T-helper 1 cell treated with Interleukin-12 subunit alpha and Interleukin-12 subunit beta and Interleukin-4 antibody, amounts not matched to agents 30 ng/mL and 1 ng/mL, for 36 hours (primary cell): ENCODE measurements around the gene NHLRC4. TPM values are rescaled to one million over a fixed set of nuclear protein-coding genes. Genes with fewer than 3 reads are reported as not detected.

Experiments used
- intact Hi-C: fragments of 100-400 bp; cut with micrococcal nuclease; formaldehyde crosslinking; loops from one replicate; pipeline ENCODE4 v1.15.1; 2024
- total RNA-seq: library from RNA; stranded (reverse); gene quantifications from 2 replicates; pipeline ENCODE4 v1.2.3, GENCODE V29; 2022

Gene NHLRC4
- total RNA-seq, 1 donor from 2014 or later = 1.8 TPM

DNA sequence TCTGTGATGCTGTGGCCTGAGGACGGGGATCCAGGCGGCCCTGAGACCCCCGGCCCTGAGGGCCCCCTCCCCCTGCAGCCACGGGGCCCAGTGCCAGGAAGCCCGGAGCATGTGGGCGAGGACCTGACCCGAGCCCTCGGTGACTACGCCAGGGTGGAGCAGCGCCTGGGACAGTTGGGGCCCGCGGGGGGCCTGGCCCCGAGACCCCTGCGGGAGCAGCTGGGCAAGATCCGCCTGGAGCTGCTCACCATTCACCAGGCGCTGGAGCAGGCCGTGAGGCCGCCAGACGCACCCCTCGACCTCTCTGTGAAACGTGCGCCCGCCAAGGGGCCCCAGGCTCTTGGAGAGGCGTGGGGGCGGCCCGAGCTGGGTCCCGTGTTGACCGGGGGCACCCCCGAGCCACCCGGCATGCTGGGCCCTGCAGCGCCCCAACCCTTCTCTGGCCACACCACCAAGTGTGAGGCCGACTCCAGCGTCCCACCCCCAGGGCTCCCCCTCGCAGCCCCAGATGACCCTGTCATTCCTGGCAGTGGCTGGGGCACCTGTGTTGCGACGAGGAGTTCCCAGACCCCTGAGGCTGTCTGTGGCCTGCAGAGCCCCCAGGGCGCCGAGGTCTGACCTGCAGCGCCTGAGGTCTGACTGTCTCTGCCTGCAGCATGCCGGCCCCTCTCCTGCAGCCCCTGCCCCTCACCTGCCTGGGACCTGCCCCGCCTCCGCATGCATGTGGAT is 2.0 kb upstream of the NHLRC4 start:
- intact Hi-C loops = no loop called here

DNA sequence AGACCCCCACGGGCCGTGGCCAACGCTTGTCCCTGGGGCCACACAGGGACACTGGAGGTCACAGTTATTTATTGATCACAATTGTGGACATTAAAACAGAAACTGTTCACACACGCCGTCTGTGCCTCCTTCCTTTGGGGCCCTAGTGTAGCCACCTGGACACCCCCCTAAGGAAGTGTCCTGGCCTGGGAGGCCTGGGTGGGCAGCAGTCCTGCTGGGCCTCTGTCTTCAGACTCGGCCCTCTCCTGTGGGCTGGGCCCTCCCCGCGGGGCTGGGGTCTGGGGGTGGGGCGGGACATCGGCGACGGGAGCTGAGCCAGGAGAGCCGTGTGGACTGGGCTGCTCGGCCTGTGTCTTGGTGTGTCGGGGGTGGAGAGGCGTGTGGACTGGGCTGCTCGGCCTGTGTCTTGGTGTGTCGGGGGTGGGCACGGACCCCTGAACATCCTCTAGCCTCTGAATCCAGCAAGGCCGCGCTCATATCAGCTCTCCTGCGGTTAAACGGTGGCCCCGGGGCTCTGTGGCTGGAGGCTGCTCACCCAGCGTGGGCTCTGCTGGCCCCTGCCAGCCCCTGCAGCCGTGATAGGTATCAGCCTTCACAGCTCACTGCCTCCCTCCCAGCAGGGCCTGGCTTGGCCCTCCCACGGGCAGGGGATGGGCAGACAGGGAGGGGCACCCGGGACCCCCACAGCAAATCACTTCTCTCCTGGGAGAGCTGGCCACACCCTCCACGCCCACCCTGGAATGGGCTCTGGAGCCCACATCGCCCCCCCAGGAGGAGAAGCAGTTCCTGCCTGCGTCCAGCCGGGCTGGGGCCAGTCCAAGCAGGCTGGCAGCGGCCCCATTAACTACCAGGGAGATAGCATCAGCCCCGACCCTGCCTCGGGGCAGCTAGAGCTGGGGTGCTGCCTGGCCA is 1.1 kb upstream of the NHLRC4 start:
- intact Hi-C loops = no loop called here

DNA sequence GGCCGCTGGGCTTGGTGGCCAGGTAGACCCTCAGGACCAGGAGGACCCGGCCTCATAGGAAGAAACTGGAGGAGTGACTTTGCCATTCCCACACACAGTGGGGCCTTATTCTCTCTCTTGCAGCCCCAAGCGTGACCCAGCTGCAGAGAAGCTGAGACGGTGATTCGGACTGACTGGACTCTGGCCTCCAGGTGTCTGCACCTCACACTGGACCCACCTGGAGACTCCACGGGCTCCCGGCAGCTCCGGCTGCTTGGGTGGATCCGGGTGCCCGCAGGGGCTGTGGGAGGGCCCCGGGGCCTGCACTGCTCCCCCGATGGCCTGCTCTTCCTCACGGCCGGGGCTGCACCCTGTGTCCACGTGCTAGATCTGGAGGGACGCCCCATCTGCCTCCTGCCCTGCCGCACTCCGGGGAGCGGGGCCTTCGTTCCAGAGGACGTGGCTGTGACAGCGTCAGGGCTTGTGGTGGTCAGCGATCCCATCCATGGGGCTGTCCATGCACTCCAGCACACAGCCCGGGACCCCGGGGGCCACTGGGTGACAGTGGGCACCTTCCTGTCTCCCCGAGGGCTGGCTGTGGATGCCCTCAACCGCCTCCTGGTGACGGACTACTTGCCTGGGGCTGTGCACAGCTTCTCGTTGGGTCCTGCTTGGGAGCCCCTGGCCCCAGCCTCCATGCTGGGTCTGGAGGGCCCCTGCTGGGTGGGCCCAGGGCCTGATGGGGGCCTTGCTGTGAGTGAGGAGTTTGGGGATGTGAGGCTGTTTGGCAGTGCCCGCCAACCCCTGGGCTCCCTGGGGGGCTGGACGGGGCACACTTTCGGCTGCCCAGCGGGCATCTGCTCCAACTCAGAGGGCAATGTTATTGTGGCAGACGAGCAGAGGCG is 810 bp downstream of the NHLRC4 start:
- intact Hi-C loops = loop anchor here (1.0 to 2.0 kb wide), 2 partner anchors 41 to 197 kb away; partner anchors contain the start of genes CAPN15 and MRPL28

DNA sequence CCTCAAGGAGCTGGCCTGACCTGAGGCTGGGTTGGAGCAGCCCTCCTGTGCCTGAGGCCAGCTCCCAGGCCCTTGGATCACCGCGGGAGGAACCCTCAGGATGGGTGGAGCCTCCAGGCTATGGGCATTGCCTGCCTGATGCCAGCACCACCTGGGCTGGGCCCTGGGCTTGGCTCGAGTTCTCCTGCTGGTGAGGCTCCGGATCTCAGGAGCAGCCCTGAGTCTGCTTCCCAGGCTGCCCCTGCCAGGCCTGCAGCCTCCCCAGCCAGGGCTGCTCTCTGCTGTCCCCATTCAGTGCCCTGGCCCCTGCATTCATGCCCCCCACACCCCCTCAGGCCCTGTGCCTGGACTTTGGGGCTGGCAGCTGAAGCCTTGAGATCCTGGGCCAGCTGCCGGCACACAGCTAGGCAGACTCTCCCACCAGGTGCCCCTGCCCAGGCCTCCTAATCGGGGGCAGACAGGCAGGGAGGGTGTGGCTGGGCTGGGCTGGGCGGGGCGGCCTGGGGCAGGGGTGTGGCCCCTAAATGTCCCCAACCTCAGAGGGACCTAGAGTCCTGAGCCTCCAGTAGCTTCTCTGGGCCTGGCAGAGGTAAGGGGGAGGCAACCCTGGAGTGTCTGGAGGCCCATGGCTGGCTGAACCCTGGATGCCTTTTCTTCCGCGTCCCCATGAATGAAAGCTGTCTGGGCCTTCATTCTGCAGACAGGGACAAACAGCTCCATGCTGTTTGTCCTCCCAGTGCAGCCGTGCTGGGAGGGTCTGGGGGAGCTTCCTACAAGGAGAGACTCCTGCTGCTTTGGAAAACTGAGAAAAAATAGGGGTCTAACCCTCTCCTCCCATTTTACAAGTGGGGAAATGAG is 1.8 kb downstream of the NHLRC4 start:
- intact Hi-C loops = loop anchor here (2.0 kb wide), 1 partner anchor 42 kb away; the partner anchor contains the start of gene CAPN15

DNA sequence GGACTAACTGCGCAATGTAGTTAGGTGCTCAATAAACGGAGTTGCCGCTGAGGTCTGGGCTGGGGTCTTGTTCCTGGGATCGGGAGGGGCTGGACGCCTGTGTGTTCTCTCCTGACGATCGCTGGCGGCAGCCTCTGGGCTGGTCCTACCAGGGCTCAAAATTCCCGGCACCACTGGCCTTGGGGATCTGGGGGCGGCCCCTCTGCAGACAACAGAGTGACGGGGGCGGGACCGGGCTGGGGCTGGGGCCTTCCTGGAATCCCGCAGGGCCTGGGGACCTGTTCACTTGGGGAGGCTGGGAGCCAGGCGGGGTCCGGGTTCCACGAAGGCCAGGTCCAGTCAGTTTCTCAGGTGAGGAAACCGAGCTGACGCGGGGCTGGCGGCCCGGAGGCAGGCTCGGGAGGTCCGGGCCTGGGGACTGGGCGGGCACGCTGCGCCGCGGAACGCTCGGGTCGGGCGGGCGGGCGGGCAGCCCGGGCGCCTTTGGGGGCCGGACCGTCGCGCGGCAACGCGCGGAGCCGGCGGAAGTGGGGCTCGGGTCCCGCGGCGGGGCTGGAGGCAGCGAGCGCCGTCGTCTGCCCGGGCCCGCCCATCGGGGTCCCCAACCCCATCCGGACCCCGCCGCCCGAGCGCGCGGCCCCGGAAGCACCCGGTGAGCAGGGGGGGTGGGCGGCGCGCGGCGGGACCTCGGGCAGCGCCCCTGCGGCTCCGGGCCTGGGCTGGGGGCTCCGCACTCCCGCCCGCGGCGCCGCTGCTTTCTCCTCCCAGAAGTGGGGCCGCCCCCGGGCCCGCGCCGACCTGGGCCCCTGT is 2.8 kb downstream of the NHLRC4 start, which contains the start of gene PIGQ:
TSS of gene PIGQ (plus strand) at position 524 of the 810 bp plus-strand sequence. CDS start 4,107 bp downstream, outside the sequence.
- intact Hi-C loops = loop anchor here (1.0 to 2.0 kb wide), 2 partner anchors 20 to 43 kb away; partner anchors contain the start of gene CAPN15

DNA sequence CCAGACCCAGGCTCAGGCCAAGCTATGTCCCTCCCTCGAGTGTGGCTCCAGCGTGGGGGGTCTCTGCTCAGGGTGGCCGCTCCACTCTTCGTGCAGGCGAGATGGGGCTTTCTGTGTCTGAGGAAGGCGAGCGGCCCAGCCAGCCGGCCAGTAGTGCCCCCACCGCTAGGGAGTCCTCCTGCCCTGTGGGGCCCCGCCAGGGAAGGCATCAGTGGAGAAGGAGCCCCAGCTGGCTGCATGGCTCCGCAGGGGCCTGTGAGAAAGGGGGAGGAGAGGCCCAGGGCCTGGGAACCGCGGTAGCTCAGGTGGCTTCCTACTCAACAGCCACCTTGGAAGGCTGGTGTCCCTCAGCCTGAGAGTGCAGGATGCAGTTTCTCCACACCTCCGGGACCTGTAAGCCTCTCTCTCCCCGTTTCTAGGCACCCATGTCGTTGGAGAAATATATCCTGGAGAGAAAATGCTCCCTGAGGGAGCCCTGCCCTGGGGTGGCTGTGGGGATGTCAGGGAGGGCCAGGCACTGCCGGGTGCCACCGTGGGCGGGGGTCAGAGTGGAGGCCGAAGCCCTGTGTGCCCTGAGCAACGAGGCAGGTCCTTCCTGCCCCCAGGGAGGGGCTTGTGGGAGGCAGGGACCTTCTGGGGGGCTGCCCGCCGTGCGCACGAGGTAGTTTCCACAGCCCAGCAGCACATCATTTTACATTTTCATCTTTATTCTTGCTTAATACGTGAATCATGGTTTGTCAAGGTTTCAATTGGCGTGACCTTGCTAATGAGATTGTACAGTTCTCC is 6.3 kb downstream of the NHLRC4 start:
- intact Hi-C loops = no loop called here

DNA sequence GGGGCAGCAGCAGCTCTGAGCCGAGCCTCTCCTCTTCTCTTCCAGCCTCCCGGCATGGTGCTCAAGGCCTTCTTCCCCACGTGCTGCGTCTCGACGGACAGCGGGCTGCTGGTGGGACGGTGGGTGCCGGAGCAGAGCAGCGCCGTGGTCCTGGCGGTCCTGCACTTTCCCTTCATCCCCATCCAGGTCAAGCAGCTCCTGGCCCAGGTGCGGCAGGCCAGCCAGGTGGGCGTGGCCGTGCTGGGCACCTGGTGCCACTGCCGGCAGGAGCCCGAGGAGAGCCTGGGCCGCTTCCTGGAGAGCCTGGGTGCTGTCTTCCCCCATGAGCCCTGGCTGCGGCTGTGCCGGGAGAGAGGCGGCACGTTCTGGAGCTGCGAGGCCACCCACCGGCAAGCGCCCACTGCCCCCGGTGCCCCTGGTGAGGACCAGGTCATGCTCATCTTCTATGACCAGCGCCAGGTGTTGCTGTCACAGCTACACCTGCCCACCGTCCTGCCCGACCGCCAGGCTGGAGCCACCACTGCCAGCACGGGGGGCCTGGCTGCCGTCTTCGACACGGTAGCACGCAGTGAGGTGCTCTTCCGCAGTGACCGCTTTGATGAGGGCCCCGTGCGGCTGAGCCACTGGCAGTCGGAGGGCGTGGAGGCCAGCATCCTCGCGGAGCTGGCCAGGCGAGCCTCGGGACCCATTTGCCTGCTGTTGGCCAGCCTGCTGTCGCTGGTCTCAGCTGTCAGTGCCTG is 7.4 kb downstream of the NHLRC4 start:
- intact Hi-C loops = no loop called here

DNA sequence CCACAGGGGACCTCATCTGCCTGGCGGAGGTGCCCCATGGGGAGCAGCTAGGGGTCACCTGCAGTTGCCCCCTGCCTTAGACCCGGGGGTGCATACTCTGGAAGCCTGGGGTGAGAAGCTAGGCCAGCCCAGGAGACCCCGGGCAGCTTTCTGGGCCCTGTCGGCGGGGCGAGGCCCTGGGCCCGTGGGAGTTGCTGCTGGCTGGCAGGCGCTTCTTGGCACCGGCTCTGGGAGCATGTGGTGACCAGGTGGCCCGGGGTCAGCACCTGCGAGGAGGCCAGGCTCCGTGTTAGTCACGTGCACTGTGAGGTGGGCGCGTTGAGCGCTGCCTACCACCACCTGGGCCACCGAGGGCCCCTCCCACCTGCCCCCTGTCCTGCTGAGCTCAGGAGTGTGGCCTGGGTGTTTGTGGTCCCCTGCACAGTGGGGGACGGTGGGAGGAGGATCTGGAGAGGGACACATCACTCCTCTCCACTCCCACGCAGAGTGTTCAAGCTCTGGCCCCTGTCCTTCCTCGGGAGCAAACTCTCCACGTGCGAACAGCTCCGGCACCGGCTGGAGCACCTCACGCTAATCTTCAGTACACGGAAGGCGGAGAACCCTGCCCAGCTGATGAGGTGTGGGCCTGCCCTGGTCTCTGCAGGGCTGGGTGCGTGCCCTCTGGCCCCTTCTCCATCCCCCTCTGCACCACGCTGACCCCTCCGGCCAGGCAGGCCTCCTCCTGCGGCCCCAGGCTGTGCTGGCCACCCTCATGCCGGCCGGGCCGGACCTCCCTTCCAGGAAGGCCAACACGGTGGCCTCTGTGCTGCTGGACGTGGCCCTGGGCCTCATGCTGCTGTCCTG is 8.8 kb downstream of the NHLRC4 start:
- intact Hi-C loops = no loop called here

DNA sequence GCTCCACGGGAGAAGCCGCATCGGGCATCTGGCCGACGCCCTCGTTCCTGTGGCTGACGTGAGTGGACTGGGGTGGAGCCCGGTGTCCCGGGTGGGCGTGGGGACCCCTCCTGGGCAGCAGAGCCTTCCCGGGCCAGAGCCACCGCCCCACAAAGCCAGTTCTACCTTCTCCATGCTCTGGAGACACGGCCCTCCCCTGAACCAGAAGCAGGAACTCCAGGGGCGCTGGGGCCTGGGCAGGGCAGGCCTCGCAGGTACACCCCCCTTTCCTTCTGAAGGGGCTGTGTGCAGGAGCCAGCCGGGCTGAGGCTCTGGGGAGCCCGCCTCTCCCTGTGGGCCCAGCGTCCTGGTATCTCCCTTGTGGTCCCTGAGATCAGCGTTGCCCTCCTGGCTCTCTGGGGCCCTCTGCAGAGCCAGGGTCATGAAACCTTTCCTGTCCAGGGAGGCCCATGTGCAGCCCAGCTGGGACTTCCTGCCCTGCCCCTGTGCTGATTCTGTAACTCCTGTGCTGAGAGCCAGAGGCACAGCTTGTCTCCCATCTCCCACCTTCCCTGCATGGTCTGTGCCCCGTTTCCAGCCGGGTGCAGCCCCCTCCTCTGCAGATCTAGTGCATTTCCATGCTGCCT is 9.5 kb downstream of the NHLRC4 start:
- intact Hi-C loops = no loop called here

DNA sequence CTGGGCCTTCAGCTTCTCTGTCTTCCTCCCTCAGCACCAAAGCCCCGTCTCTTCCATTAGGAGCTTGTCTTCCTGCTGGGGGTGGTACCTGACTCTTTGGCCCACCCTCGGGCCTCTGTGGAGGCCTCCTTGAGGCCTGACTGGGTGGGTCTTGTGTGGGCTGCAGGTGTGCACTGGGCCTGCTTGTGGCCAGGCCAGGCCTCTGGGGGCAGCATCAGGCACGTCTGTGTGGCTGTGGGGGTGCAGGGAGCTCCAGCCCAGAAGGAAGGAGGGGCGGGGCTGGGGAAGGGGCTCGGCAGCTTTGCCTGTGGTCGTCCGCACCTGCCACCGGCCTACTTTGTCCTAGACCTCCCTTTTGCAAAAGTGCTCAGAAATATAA is 10.0 kb downstream of the NHLRC4 start:
- intact Hi-C loops = no loop called here

DNA sequence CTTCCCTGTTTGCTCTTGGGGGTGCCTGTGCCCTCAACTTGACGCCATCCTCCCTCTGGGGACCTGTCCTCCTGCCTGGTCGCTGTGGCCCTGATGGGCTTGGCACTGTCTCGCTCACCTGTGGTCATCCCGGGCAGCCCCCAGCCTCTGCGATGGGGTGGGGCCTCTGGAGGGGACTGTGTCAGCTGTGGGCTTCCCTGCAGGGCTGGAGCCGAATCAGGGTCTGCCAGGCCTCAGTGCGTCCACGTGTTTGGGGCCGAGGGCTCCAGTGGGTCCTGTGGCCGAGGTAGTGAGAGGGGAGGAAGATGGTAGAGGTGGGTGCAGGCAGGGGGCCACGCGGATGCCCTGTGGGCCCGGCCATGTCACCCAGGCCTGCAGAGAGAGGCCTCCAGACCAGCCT is 11.0 kb downstream of the NHLRC4 start:
- intact Hi-C loops = loop anchor here (2.0 kb wide), 1 partner anchor 33 kb away; no protein-coding TSS in a partner anchor

DNA sequence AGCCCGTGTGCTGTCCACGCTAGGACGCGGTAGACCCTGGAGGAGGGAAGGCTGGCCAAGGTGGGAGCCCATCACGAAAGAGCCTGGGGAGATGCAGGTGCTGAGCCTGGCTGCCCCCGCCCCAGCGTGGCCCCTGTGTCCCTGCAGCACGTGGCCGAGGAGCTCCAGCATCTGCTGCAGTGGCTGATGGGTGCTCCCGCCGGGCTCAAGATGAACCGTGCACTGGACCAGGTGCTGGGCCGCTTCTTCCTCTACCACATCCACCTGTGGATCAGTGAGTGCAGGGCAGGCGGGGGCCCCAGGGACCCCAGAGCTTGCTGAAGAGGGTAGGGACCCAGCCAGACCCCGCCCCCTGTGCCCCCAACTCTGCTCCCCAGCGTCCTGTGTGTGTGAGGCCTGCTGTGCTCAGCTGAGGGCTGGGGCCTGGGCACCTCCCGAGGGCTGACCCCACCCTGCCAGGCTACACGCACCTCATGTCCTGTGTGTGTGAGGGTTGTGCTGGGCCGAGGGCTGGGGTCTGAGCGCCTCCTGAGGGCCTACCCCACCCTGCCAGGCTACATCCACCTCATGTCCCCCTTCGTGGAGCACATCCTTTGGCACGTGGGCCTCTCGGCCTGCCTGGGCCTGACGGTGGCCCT is 11.5 kb downstream of the NHLRC4 start:
- intact Hi-C loops = loop anchor here (2.0 kb wide), 1 partner anchor 32 kb away; no protein-coding TSS in a partner anchor

DNA sequence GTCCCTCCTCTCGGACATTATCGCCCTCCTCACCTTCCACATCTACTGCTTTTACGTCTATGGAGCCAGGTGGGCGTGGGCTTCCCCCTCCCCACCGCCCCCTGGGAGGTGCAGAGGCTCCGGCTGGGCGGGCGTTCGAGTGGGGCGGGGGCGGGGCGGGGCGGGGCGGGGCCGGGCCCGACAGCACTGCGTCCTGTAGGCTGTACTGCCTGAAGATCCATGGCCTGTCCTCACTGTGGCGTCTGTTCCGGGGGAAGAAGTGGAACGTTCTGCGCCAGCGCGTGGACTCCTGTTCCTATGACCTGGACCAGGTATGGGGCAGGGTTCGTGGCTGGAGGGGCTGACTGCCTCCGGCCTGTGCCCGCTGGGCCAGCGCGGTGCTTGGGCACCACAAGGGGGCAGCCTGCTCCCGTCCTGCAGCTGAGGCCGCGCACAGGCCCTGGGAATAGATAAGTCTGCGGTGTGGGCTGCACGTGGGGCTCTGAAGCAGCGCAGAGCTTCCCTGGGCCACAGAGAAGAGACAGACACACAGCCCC is 12.1 kb downstream of the NHLRC4 start:
- intact Hi-C loops = loop anchor here (2.0 kb wide), 1 partner anchor 32 kb away; no protein-coding TSS in a partner anchor

DNA sequence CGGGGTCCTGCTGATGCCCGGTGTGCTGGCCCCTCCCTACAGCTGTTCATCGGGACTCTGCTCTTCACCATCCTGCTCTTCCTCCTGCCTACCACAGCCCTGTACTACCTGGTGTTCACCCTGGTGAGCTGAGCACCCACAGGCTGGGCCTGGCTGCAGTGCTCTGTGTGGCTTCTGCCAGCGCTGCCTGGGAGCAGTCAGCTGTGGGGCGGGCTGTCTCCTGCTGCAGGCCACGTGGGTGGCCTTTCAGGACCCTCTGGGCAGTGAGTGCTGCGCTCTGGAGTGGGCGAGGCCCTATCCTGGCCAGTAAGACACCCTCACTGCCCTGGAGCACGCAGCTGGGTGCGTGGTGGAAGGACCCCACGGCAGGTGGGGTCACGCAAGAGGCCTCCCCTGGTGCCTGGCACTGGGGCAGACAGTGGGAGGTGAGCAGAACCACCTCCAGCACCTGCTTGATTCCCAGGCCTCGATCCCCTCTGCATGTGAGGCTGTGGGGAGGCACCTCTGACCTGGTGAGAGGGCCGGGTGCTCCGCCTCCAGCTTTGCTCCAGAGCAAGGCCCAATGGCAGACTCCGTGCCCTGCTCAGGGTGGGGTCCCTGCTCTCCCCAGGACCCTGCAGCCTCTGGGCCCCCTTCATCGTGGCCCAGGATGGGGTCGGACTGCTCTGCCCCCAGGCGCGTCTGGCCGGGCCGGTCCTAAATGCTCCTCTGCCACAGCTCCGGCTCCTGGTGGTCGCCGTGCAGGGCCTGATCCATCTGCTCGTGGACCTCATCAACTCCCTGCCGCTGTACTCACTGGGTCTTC is 13.5 kb downstream of the NHLRC4 start:
- intact Hi-C loops = loop anchor here (10.0 kb wide), 2 partner anchors 156 to 346 kb away; partner anchors contain the start of genes FAM234A and RAB11FIP3
